ENCODE data around the gene CDH18.
A peak's percentile ranks its signal among the peaks of the same experiment; 100 is the strongest.

CDH18 gene

GRCh38 chr5:19728571-19728970 is 259.4 kb downstream of the CDH18 start:
- no peak for DNase-seq

- no peak for DNase-seq
These were observed 268.9 kb downstream of the CDH18 start for GRCh38 chr5:19719109-19719508.

DNA sequence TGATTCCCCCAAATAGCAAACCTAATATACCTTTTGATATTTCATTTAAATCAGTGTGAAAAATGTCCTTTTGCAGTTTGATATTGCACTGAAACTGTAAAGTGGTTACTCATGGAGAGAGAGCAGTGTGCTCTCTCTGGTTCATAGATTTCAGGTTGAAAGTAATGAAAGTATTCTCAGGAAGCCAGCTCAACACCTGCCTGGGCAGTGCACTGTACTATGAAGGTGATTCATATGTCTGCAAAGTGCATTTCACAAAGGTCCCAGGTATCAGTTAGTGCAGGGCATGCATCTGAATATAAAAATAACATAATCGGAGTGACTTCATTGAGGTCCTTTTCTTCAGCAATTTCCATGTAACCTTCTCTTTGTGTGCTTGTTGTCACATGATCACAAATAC is 274.3 kb downstream of the CDH18 start:
- no peak for DNase-seq

DNA sequence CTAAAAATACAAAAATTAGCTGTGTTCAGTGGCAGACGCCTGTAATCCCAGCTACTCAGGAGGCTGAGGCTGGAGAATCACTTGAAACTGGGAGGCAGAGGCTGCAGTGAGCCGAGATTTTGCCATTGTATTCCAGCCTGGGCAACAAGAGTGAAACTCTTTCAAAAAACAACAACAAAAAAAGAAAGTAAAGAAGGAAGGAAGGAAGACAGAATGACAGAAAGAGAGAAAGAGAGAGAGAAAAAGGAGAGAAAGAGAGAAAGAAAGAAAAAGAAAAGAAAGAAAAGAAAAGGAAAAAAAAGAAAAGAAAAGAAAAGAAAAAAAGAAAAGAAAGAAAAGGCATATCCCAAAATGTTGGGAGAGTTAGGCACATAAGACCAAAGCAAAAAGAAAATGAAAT is 278.6 kb downstream of the CDH18 start:
- no peak for DNase-seq

GRCh38 chr5:19706776-19707175 is 281.2 kb downstream of the CDH18 start:
- no peak for DNase-seq

- no peak for DNase-seq
These were observed 286.3 kb downstream of the CDH18 start for GRCh38 chr5:19701731-19702130.

GRCh38 chr5:19694949-19695611 is 292.9 kb downstream of the CDH18 start:
- no peak for DNase-seq

DNA sequence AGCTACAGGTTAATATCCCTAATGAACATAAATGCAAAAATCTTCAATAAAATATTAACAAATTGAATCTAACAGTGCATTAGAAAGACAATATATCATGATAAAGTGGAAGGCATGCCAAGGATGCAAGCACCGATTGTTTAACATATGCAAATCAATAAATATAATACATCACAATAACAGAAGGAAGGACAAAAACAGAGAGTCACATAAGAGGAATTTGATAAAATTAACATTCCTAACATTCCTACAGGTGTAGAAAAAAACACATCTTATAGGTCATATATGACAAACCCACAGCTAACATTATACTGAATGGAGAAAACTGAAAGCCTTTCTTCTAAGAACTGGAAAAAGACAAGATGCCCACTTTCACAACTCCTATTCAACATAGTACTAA is 297.0 kb downstream of the CDH18 start:
- DNase-seq: no peak

- no peak for DNase-seq
These were observed 302.5 kb downstream of the CDH18 start for GRCh38 chr5:19685473-19685872.

GRCh38 chr5:19676895-19677294 is 311.1 kb downstream of the CDH18 start:
- peak; percentile 15 for DNase-seq

GRCh38 chr5:19660679-19661078 is 327.3 kb downstream of the CDH18 start:
- DNase-seq: no peak

DNA sequence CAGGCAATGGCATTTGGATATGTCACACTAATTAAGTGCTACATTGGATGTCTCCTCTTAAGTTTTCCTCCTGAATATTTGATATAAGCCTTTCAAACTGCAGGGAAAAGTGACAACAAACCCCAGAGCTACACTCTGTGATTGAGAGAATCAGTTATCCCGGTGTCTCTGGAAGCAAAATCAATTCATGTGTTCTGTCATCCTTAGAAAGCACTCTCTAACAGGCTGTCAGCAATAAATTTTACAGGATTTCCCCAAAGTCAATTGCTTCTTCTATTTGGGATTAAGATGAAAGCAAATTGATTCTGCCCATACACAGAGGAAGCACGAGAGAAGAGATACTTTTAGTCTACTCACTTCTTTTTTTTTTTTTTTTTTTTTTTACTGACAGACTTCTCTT is 332.4 kb downstream of the CDH18 start:
- no peak for DNase-seq

DNA sequence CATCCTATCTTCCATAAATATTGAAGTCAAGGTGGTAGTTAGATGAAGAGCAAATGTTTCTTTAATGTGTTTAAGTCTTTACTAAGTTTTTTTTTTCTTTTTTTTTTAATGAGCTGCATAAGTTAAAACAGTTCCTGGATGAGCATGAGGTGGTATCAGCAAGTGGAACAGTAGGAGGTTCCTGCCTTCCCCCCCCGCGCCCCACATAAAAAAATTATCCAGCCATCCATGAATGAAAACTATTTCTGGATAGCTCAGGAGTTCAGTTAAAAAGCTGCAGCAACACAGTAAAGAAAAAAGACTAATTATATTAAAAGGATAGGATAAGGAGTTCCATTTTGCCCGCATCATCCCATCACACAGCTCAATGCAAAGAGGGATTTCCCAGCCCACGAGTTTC is 349.5 kb downstream of the CDH18 start:
- no peak for DNase-seq

DNA sequence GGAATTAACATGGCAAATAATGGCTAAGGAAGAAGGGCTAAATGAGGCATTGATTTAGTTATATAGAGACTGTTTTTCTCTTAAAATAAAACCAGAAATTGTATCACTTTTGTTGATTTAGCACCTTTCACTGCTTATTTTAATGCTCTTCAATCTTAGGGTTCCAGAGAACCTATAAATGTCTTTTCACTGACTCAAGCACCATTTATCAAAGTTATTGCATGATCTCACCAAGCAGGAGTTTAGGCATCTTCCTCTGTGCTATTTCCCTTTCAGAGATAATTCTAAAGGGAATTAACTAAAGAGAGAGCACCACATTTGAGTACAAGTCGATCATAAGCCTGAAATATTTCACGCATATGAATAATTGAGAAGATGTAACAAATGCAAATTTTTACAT is 357.1 kb downstream of the CDH18 start:
- no peak for DNase-seq

GRCh38 chr5:19626211-19626610 is 361.8 kb downstream of the CDH18 start:
- no peak for DNase-seq

DNA sequence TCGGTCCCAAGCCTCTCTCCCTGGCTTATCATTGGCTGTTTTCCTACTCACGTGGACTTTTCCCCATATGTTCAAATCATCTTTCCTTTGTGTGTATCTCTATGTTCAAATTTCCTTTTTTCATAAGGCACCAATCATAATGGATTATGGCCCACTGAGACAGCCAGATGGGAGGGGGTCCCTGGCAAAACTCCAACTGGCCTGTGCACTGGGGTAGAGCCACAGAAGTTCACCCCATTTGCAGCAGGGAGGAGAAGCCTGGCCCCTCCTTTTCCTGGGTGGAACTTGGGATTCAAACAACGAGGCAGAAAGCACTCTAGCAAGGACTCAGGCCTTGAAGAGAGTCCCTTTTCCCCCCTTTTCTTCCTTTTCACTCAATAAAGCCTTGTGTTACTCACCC is 362.4 kb downstream of the CDH18 start:
- DNase-seq: no peak

DNA sequence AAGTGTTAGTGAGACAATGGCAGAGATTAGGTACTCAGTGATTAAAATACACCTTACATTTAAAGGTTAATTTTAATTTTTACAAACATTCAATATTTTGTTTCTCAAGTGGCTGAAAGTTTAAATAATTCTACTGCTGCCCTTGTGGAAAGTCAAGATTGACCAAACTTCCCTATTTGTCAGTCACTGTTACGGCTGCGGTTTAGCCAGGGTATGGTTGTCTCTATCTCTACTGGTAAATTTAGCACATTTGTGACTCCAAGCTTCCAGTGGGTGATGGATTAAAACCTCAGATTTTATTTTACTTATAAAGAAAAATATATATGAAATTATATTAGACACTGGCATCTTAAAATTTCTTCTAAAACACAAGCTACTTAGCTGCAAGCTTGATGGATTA is 368.4 kb downstream of the CDH18 start:
- DNase-seq: no peak

GRCh38 chr5:19616701-19617215 is 371.2 kb downstream of the CDH18 start:
- DNase-seq: no peak

DNA sequence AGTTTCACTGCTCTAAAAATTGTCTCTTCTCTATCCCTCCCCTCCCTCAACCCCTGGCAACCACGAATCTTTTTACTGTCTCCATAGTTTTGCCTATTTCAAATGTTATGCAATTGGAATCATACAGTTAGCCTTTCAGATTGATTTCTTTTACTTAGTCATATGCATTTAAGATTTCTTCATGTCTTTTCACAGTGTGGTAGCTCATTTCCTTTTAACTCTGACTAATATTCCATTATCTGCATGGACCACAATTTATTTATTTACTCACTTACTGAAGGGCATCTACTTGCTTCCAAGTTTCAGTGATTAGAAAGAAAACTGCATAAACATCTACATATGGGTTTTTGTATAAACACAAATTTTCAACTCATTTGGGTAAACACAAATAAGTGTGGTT is 372.3 kb downstream of the CDH18 start:
- DNase-seq: no peak

- no peak for DNase-seq
These were observed 372.9 kb downstream of the CDH18 start for GRCh38 chr5:19615071-19615470.

DNA sequence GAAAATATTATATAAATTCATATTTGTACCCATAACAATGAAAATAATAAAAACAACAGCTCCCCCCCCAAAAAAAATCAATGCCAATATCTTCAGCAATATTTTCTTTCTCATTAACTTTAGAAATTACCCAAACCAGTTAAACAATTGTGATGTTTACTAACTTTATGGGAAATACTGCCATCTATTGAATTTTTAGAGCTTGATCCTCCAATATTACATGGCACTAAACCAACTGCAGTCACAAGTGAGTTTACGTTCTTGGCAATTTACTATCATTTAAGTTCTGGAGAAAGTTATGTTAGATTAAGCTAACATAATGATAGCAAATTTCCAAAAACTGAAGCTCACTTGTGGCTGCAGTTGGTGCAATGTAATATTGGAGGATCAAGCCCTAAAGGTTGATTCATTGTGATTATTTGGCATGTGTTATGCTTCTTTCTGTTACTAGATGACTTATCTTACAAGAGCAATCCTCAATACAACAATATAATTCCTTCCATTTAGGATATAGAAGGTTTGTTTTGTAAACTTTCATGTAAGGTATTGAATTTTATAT is 379.5 kb downstream of the CDH18 start:
- peak; percentile 3 for DNase-seq

DNA sequence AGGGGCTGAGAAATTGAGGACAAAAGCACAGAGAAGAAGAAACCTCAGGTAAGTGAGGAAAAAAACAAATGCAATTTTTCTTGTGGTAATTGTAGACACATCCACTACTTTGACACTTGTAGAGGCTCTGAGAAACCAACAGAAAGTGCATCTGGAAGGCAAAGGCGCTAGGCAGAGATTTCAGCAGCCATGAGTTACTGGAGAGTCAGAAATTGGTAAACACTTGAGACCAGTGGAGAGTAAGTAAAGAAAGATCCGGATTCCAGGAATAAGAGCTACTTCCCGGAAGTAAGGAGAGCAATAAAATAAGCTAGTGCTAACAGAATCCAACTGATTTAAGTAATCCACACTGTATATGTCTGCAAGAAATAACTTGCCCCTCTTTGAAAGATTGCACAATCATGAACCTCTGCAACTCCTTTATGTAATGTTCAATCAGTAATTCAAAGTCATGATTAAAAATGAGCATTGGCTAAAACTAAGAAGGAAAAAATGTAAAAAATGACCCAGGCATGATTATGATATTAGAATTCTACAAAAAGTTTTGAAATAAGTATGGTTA is 382.1 kb downstream of the CDH18 start:
- no peak for DNase-seq

GRCh38 chr5:19584131-19584530 is 403.9 kb downstream of the CDH18 start:
- no peak for DNase-seq

- DNase-seq: no peak
These were observed 410.1 kb downstream of the CDH18 start for GRCh38 chr5:19577882-19578281.

GRCh38 chr5:19568004-19568403 is 420.0 kb downstream of the CDH18 start:
- DNase-seq: no peak

Measured in amniotic stem cell (primary cell).